H1 (cell line): Measurements from ENCODE around the gene SLC6A17. TPM values are rescaled to one million over a fixed set of nuclear protein-coding genes. Genes with fewer than 3 reads are reported as not detected.

Experiments used
- ASH2L ChIP-seq: fragments of 200-600, 300-600 bp; sonication (generic); IDR thresholded peaks from one replicate; pipeline ENCODE4 v1.7.1; 2017; ENCODE audit warnings: low read length
- ATF2 ChIP-seq: IDR thresholded peaks from 2 replicates; pipeline ENCODE4 v1.6.1; 2012; ENCODE audit warnings: low read length, inconsistent platforms
- CHD1 ChIP-seq: IDR thresholded peaks from 2 replicates; pipeline ENCODE4 v1.6.1; 2012; ENCODE audit warnings: low read depth, low read length, improper control_type of control experiment
- RBBP5 ChIP-seq: IDR thresholded peaks from 2 replicates; pipeline ENCODE4 v1.7.1; 2012; ENCODE audit warnings: low read depth, mild to moderate bottlenecking, inconsistent platforms, low read length, moderate library complexity, borderline replicate concordance
- SIN3A ChIP-seq, 2 experiments: IDR thresholded peaks in 1 of 2; conservative IDR thresholded peaks in 1 of 2; 2 replicates each; pipeline ENCODE4 v1.6.1; 2011 to 2012; ENCODE audit warnings: low read length in 2 of 2, improper control_type of control experiment in 1 of 2, low read depth in 1 of 2, mild to moderate bottlenecking in 1 of 2
- YY1 ChIP-seq: IDR thresholded peaks from 2 replicates; pipeline ENCODE4 v1.6.1; 2011; ENCODE audit warnings: low read depth, mild to moderate bottlenecking, low read length
- polyA plus RNA-seq, 7 experiments: library from polyadenylated mRNA; depleted of rRNA in 3 of 7; stranded (reverse) in 5 of 7; unstranded in 2 of 7; fragments of >200 nt in 5 of 7; fragments of 200-250 nt in 2 of 7; gene quantifications; 1 replicate in 5 of 7; 2 replicates in 1 of 7; 4 replicates in 1 of 7; pipeline versions ENCODE4 v1.2.1 to v1.2.3, GENCODE V29; 2011 to 2013; ENCODE audit warnings: missing spikeins in 2 of 7, mixed read lengths in 2 of 7
- total RNA-seq: library from RNA; stranded (reverse); fragmentation: NEBNext Ultra II Directional; extraction: Animal tissue kit (Norgen Biotek cat#: 25700); gene quantifications from 2 replicates; pipeline ENCODE4 v1.2.1, GENCODE V29; 2021

The SLC6A17 gene
- total and polyA plus RNA-seq, 2 of the 8 experiments (the other 6 are each of a cell fraction or from before 2014, with no cell fraction given): 0.15 to 0.28 TPM

- TF ChIP-seq RBBP5 (no peak), ASH2L (no peak), CHD1 (no peak), YY1 (no peak), ATF2 (no peak), SIN3A (conservative IDR thresholded peaks at IDR 0.05 in 1 of 2, IDR thresholded peaks at IDR 0.05 in 1 of 2; ENCODE audit: low read depth in 1 of 2, low read length in 2 of 2) (no peak)
Observed at GRCh38 chr1:110225212-110225611, 74.9 kb downstream of the SLC6A17 start (continued).
